HG03565 (cell line): Measurements from ENCODE around the gene HMGXB4.

ENCODE experiments used
- ATAC-seq: cut with Tn5 transposase; IDR thresholded peaks from one replicate; pipeline ENCODE4 v1.9.1; 2021; ENCODE audit warnings: mild to moderate bottlenecking, moderate library complexity; ENCODE audit not compliant: unreplicated experiment

HMGXB4 gene

GRCh38 chr22:35253946-35254345 lies 3.3 kb upstream of the HMGXB4 start:
- ATAC-seq, result no peak

- peak; percentile 14 for ATAC-seq
Observed at GRCh38 chr22:35257002-35257320, 332 bp upstream of the HMGXB4 start.

- ATAC-seq, result peak; percentile 2
Observed at GRCh38 chr22:35258191-35258988, 1.1 kb downstream of the HMGXB4 start.

- ATAC-seq, result no peak
Observed at GRCh38 chr22:35264986-35265385, 7.7 kb downstream of the HMGXB4 start.

- ATAC-seq, result no peak
Observed at GRCh38 chr22:35266277-35266676, 9.0 kb downstream of the HMGXB4 start.

GRCh38 chr22:35269630-35270029 lies 12.3 kb downstream of the HMGXB4 start:
- ATAC-seq, result no peak

GRCh38 chr22:35274154-35274871 lies 17.0 kb downstream of the HMGXB4 start:
- ATAC-seq, result no peak

GRCh38 chr22:35275580-35275979 lies 18.3 kb downstream of the HMGXB4 start:
- no peak for ATAC-seq

GRCh38 chr22:35276019-35276418 lies 18.7 kb downstream of the HMGXB4 start:
- no peak for ATAC-seq

GRCh38 chr22:35288116-35288515 lies 30.8 kb downstream of the HMGXB4 start:
- ATAC-seq, result no peak

- ATAC-seq, result no peak
Observed at GRCh38 chr22:35292786-35293185, 35.5 kb downstream of the HMGXB4 start.

- ATAC-seq, result no peak
Observed at GRCh38 chr22:35296051-35296450, 38.8 kb downstream of the HMGXB4 start.

- no peak for ATAC-seq
Observed at GRCh38 chr22:35299217-35299672, 42.0 kb downstream of the HMGXB4 start.

GRCh38 chr22:35299673-35300499 lies 42.6 kb downstream of the HMGXB4 start, which contains the start of gene TOM1:
TSS of gene TOM1 (plus strand) at chr22:35299894. CDS start at chr22:35299929, 35 bp downstream.
- peak; percentile 93 for ATAC-seq

GRCh38 chr22:35301372-35301874 lies 44.1 kb downstream of the HMGXB4 start:
- ATAC-seq, result no peak

GRCh38 chr22:35303029-35303624 lies 45.8 kb downstream of the HMGXB4 start:
- ATAC-seq, result no peak

GRCh38 chr22:35305525-35306070 lies 48.3 kb downstream of the HMGXB4 start:
- no peak for ATAC-seq

GRCh38 chr22:35306350-35306967 lies 49.2 kb downstream of the HMGXB4 start:
- ATAC-seq, result no peak

- no peak for ATAC-seq
Observed at GRCh38 chr22:35307372-35307771, 50.1 kb downstream of the HMGXB4 start.

GRCh38 chr22:35307892-35308291 lies 50.6 kb downstream of the HMGXB4 start:
- no peak for ATAC-seq
